ENCODE measurements around the gene ZCCHC8. TPM values are rescaled to one million over a fixed set of nuclear protein-coding genes. Genes with fewer than 3 reads are reported as not detected.

Gene ZCCHC8
- polyA plus RNA-seq, 2 of the 4 experiments (the other 2 are of a cell fraction), result 20.9 to 40.1 TPM

DNA sequence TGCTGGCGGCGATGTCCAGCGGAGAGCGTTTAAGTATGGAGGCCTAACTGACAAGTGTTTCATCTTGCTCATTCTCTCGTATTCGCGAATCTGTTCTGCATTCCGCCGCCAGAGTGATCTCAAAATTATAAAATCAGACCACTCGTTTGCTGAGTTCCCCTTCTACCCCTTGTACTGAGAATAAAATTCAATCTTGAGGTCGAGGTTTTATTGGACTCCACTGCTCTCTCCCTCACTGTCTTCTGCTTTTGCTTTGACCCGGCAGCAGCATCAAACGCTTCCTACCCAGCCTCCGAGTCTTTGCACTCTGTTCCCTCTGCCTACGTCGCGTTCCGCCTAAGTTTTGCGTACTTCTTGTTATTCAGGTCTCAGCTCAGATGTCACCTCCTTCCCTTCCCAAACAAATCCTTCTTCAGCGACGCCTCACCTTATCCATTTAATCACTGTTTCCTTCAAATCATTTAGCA lies 26.8 kb upstream of the ZCCHC8 start:
- no peak for TF ChIP-seq NPAS2 (CRISPR knock-in tag; IDR thresholded peaks at IDR 0.05; ENCODE audit: borderline replicate concordance)
- TF ChIP-seq, protein P1, sequence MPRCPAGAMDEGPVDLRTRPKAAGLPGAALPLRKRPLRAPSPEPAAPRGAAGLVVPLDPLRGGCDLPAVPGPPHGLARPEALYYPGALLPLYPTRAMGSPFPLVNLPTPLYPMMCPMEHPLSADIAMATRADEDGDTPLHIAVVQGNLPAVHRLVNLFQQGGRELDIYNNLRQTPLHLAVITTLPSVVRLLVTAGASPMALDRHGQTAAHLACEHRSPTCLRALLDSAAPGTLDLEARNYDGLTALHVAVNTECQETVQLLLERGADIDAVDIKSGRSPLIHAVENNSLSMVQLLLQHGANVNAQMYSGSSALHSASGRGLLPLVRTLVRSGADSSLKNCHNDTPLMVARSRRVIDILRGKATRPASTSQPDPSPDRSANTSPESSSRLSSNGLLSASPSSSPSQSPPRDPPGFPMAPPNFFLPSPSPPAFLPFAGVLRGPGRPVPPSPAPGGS (IDR thresholded peaks at IDR 0.05), result no peak
- TF ChIP-seq FOSB (CRISPR knock-in tag; IDR thresholded peaks at IDR 0.05), result no peak
- TF ChIP-seq KDM5A (IDR thresholded peaks at IDR 0.05), result peak; percentile 71
- no peak for TF ChIP-seq HOXA7 (CRISPR knock-in tag; IDR thresholded peaks at IDR 0.05)
- no peak for TF ChIP-seq EHMT2 (IDR thresholded peaks at IDR 0.05; ENCODE audit: low read depth)
- no peak for TF ChIP-seq GATA3 (IDR thresholded peaks at IDR 0.05; ENCODE audit: borderline replicate concordance)
- no peak for TF ChIP-seq CBX2 (IDR thresholded peaks at IDR 0.05; ENCODE audit: borderline replicate concordance, low read depth)
- TF ChIP-seq HEYL (CRISPR knock-in tag; IDR thresholded peaks at IDR 0.05), result 0 out of 2 replicates have a peak, but pooled peaks have one; percentile 27
- TF ChIP-seq CHD2 (IDR thresholded peaks at IDR 0.05; ENCODE audit: low read length, partially characterized antibody), result no peak

DNA sequence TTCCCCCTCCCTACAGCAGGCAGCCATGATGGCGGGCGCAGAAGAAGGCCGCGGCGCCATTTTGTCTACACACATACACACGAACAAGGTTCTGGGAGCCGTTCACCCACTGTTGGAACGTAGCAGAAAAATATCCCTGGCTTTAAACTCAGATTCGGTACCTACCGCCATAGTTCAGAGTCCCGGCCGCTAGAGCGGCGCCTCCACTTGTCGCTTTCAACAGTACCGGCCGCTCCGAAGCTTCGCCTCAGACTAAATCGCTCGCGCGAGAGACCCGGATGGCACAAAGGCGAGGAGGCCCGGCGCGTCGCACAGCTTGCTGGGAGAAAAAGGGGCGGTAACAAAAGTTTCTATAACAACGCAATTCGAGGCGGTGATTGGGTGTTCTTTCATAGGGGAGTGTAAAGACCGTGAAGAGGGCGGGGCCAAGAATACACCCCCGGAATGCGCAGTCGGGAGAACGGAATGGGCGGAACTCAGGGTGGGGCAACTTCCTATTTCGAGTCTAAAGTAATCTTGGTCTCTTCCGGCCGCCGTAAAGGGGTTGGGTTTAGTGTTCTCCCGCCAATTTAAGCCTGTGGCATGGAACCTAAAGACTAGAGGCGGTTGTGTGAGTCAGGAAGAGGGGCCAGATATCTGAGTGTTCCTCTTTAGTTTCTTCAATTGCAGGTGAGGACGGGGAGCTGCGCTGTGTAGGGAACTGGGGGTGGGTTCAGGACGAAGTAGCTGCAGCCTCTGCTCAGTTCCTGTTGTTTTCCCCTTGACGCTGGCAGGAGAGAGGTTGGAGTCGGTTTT lies 26.1 kb upstream of the ZCCHC8 start, which contains the start of the genes KNTC1 and RSRC2:
KNTC1 (plus strand) TSS at position 567 of the 795 bp plus-strand sequence. CDS start 2,815 bp downstream, outside the sequence.
RSRC2 (minus strand) TSS at position 254 of the 795 bp plus-strand sequence; CDS start at position 171, 83 bp downstream.
- peaks cover 28% of the 10 kb centered on the region for H3K4me1 ChIP-seq
- peak within 1 kb of the TSS; percentile 83 for H3K4me2 ChIP-seq
- no peaks in the 10 kb centered on the region for H3K9me3 ChIP-seq
- ChIA-PET CTCF (interaction anchor here (1.3 kb wide), 1 partner anchor 127 kb away, joined by 8 read pairs; no protein-coding TSS in a partner anchor), POLR2A (interaction anchor here (0.6 to 2.3 kb wide), 18 partner anchors 8 to 225 kb away, joined by 3 to 53 read pairs (median 4); partner anchors contain the start of genes DENR and ZCCHC8)
- peak; percentile 97 for FAIRE-seq
- peak; percentile 92 to 93 for ATAC-seq
- peak; percentile 99 to 100 for DNase-seq (ENCODE audit: low read depth in 1 of 2, low spot score in 1 of 2)
- peak within 1 kb of the TSS; percentile 95 for H3K27ac ChIP-seq
- peak within 1 kb of the TSS; percentile 69 for H3K4me3 ChIP-seq
- WGBS (ENCODE audit: missing lambda C conversion rate), result 3% methylated on average over 51 of the region's 51 CpGs
- TF ChIP-seq, protein P2, sequence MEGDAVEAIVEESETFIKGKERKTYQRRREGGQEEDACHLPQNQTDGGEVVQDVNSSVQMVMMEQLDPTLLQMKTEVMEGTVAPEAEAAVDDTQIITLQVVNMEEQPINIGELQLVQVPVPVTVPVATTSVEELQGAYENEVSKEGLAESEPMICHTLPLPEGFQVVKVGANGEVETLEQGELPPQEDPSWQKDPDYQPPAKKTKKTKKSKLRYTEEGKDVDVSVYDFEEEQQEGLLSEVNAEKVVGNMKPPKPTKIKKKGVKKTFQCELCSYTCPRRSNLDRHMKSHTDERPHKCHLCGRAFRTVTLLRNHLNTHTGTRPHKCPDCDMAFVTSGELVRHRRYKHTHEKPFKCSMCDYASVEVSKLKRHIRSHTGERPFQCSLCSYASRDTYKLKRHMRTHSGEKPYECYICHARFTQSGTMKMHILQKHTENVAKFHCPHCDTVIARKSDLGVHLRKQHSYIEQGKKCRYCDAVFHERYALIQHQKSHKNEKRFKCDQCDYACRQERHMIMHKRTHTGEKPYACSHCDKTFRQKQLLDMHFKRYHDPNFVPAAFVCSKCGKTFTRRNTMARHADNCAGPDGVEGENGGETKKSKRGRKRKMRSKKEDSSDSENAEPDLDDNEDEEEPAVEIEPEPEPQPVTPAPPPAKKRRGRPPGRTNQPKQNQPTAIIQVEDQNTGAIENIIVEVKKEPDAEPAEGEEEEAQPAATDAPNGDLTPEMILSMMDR (IDR thresholded peaks at IDR 0.05), result no peak
- TF ChIP-seq GATA3 (IDR thresholded peaks at IDR 0.05; ENCODE audit: borderline replicate concordance) (no peak), EP300 (IDR thresholded peaks at IDR 0.05) (no peak), CEBPB (IDR thresholded peaks at IDR 0.05) (peak in 1 of 2 experiments; percentile 69; a peak in 2 of 4 replicates), RCOR1 (IDR thresholded peaks at IDR 0.05; ENCODE audit: low read depth, low read length) (no peak), FOXS1 (CRISPR knock-in tag; IDR thresholded peaks at IDR 0.05) (no peak), NR3C1 (IDR thresholded peaks at IDR 0.05) (no peak), KDM5A (IDR thresholded peaks at IDR 0.05) (peak; percentile 95), MYC (IDR thresholded peaks at IDR 0.05; ENCODE audit: borderline replicate concordance, low read length) (peak; percentile 71), NPAS2 (CRISPR knock-in tag; IDR thresholded peaks at IDR 0.05; ENCODE audit: borderline replicate concordance) (no peak), ESRRA (IDR thresholded peaks at IDR 0.05; ENCODE audit: borderline replicate concordance, low read length) (no peak), ZC3H11A (IDR thresholded peaks at IDR 0.05) (no peak), HEYL (CRISPR knock-in tag; IDR thresholded peaks at IDR 0.05) (no peak), PHF8 (IDR thresholded peaks at IDR 0.05; ENCODE audit: borderline replicate concordance, low read depth) (peak; percentile 99), HDAC2 (IDR thresholded peaks at IDR 0.05) (peak; percentile 87; the same call in 1 of the 2 replicates), SREBF2 (IDR thresholded peaks at IDR 0.05) (no peak), CBX2 (IDR thresholded peaks at IDR 0.05; ENCODE audit: borderline replicate concordance, low read depth) (no peak), EHMT2 (IDR thresholded peaks at IDR 0.05; ENCODE audit: low read depth) (no peak)
- TF ChIP-seq, protein P3, sequence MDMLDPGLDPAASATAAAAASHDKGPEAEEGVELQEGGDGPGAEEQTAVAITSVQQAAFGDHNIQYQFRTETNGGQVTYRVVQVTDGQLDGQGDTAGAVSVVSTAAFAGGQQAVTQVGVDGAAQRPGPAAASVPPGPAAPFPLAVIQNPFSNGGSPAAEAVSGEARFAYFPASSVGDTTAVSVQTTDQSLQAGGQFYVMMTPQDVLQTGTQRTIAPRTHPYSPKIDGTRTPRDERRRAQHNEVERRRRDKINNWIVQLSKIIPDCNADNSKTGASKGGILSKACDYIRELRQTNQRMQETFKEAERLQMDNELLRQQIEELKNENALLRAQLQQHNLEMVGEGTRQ (IDR thresholded peaks at IDR 0.05), result no peak
- TF ChIP-seq, protein P4, sequence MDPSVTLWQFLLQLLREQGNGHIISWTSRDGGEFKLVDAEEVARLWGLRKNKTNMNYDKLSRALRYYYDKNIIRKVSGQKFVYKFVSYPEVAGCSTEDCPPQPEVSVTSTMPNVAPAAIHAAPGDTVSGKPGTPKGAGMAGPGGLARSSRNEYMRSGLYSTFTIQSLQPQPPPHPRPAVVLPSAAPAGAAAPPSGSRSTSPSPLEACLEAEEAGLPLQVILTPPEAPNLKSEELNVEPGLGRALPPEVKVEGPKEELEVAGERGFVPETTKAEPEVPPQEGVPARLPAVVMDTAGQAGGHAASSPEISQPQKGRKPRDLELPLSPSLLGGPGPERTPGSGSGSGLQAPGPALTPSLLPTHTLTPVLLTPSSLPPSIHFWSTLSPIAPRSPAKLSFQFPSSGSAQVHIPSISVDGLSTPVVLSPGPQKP (IDR thresholded peaks at IDR 0.05; ENCODE audit: low read depth, low read length), result no peak
- TF ChIP-seq, protein P5, sequence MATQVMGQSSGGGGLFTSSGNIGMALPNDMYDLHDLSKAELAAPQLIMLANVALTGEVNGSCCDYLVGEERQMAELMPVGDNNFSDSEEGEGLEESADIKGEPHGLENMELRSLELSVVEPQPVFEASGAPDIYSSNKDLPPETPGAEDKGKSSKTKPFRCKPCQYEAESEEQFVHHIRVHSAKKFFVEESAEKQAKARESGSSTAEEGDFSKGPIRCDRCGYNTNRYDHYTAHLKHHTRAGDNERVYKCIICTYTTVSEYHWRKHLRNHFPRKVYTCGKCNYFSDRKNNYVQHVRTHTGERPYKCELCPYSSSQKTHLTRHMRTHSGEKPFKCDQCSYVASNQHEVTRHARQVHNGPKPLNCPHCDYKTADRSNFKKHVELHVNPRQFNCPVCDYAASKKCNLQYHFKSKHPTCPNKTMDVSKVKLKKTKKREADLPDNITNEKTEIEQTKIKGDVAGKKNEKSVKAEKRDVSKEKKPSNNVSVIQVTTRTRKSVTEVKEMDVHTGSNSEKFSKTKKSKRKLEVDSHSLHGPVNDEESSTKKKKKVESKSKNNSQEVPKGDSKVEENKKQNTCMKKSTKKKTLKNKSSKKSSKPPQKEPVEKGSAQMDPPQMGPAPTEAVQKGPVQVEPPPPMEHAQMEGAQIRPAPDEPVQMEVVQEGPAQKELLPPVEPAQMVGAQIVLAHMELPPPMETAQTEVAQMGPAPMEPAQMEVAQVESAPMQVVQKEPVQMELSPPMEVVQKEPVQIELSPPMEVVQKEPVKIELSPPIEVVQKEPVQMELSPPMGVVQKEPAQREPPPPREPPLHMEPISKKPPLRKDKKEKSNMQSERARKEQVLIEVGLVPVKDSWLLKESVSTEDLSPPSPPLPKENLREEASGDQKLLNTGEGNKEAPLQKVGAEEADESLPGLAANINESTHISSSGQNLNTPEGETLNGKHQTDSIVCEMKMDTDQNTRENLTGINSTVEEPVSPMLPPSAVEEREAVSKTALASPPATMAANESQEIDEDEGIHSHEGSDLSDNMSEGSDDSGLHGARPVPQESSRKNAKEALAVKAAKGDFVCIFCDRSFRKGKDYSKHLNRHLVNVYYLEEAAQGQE (IDR thresholded peaks at IDR 0.05), result peak; percentile 67

More for the DNA sequence above, 26.8 kb upstream of the ZCCHC8 start:
- ChIA-PET CTCF (interaction anchor here (0.9 to 1.3 kb wide), 2 partner anchors 15 to 128 kb away, joined by 3 to 8 read pairs; no protein-coding TSS in a partner anchor), POLR2A (interaction anchor here (0.6 to 2.3 kb wide), 15 partner anchors 8 to 225 kb away, joined by 3 to 53 read pairs (median 5); partner anchors contain the start of genes DENR and ZCCHC8)
- FAIRE-seq, result no peak
- H3K4me2 ChIP-seq, result peak overlapping the region; percentile 83
- peak overlapping the region; percentile 74 to 87 for H3K27ac ChIP-seq
- ATAC-seq, result peak in 1 of 2 experiments; percentile 23; a peak in 3 of 6 replicates
- 1% methylated on average over 21 of the region's 21 CpGs for WGBS (ENCODE audit: missing lambda C conversion rate)
- H3K4me1 ChIP-seq, result peaks cover 22% of the 10 kb centered on the region
- peak overlapping the region; percentile 69 for H3K4me3 ChIP-seq
- H3K9me3 ChIP-seq, result no peaks in the 10 kb centered on the region
- DNase-seq (ENCODE audit: low read depth in 1 of 2, low spot score in 1 of 2), result peak; percentile 27 to 42
